ENCODE data around the gene CLCN4. TPM values are rescaled to one million over a fixed set of nuclear protein-coding genes. Genes with fewer than 3 reads are reported as not detected.

Gene CLCN4
- total and polyA plus RNA-seq, 2 of the 8 experiments (the other 6 are each of a cell fraction or from before 2014, with no cell fraction given): 3.3 to 11.2 TPM

DNA sequence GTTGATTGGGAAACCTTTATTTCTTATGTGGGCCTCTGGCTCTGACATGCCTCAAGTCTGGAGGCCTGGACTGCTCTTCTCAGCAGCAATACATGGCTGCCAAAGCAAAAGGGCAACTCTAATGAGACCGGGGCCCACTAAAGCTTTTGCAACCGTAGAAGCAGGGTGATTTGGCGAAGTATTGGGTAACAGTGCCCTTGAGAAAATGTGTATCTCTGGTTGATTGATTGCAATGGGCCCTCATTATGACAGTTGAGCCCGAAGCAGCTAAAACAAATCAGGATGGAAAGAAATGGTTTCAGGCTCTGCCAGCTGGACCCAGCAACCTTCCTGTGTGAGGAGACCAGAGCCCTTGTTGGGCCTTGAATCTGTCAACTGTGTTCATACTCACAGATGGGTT is 73.4 kb downstream of the CLCN4 start (continued):
- TF ChIP-seq, protein P1, sequence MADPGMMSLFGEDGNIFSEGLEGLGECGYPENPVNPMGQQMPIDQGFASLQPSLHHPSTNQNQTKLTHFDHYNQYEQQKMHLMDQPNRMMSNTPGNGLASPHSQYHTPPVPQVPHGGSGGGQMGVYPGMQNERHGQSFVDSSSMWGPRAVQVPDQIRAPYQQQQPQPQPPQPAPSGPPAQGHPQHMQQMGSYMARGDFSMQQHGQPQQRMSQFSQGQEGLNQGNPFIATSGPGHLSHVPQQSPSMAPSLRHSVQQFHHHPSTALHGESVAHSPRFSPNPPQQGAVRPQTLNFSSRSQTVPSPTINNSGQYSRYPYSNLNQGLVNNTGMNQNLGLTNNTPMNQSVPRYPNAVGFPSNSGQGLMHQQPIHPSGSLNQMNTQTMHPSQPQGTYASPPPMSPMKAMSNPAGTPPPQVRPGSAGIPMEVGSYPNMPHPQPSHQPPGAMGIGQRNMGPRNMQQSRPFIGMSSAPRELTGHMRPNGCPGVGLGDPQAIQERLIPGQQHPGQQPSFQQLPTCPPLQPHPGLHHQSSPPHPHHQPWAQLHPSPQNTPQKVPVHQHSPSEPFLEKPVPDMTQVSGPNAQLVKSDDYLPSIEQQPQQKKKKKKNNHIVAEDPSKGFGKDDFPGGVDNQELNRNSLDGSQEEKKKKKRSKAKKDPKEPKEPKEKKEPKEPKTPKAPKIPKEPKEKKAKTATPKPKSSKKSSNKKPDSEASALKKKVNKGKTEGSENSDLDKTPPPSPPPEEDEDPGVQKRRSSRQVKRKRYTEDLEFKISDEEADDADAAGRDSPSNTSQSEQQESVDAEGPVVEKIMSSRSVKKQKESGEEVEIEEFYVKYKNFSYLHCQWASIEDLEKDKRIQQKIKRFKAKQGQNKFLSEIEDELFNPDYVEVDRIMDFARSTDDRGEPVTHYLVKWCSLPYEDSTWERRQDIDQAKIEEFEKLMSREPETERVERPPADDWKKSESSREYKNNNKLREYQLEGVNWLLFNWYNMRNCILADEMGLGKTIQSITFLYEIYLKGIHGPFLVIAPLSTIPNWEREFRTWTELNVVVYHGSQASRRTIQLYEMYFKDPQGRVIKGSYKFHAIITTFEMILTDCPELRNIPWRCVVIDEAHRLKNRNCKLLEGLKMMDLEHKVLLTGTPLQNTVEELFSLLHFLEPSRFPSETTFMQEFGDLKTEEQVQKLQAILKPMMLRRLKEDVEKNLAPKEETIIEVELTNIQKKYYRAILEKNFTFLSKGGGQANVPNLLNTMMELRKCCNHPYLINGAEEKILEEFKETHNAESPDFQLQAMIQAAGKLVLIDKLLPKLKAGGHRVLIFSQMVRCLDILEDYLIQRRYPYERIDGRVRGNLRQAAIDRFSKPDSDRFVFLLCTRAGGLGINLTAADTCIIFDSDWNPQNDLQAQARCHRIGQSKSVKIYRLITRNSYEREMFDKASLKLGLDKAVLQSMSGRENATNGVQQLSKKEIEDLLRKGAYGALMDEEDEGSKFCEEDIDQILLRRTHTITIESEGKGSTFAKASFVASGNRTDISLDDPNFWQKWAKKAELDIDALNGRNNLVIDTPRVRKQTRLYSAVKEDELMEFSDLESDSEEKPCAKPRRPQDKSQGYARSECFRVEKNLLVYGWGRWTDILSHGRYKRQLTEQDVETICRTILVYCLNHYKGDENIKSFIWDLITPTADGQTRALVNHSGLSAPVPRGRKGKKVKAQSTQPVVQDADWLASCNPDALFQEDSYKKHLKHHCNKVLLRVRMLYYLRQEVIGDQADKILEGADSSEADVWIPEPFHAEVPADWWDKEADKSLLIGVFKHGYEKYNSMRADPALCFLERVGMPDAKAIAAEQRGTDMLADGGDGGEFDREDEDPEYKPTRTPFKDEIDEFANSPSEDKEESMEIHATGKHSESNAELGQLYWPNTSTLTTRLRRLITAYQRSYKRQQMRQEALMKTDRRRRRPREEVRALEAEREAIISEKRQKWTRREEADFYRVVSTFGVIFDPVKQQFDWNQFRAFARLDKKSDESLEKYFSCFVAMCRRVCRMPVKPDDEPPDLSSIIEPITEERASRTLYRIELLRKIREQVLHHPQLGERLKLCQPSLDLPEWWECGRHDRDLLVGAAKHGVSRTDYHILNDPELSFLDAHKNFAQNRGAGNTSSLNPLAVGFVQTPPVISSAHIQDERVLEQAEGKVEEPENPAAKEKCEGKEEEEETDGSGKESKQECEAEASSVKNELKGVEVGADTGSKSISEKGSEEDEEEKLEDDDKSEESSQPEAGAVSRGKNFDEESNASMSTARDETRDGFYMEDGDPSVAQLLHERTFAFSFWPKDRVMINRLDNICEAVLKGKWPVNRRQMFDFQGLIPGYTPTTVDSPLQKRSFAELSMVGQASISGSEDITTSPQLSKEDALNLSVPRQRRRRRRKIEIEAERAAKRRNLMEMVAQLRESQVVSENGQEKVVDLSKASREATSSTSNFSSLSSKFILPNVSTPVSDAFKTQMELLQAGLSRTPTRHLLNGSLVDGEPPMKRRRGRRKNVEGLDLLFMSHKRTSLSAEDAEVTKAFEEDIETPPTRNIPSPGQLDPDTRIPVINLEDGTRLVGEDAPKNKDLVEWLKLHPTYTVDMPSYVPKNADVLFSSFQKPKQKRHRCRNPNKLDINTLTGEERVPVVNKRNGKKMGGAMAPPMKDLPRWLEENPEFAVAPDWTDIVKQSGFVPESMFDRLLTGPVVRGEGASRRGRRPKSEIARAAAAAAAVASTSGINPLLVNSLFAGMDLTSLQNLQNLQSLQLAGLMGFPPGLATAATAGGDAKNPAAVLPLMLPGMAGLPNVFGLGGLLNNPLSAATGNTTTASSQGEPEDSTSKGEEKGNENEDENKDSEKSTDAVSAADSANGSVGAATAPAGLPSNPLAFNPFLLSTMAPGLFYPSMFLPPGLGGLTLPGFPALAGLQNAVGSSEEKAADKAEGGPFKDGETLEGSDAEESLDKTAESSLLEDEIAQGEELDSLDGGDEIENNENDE (IDR thresholded peaks at IDR 0.05; ENCODE audit: insufficient replicate concordance, low read length): no peak
- no peak for TF ChIP-seq CHD1 (IDR thresholded peaks at IDR 0.05; ENCODE audit: low read depth, low read length)
- TF ChIP-seq RXRA (IDR thresholded peaks at IDR 0.05; ENCODE audit: insufficient read depth, low read depth, low read length): no peak
- TF ChIP-seq GTF2F1 (IDR thresholded peaks at IDR 0.05; ENCODE audit: borderline replicate concordance, low read depth, low read length): no peak
- no peak for TF ChIP-seq KDM1A (IDR thresholded peaks at IDR 0.05; ENCODE audit: borderline replicate concordance, low read length)
- no peak for TF ChIP-seq GABPA (IDR thresholded peaks at IDR 0.05; ENCODE audit: borderline replicate concordance, insufficient read depth, low read length)
- no peak for TF ChIP-seq SP1 (IDR thresholded peaks at IDR 0.05; ENCODE audit: low read depth, low read length)
